ENCODE data around the gene ADSS2. TPM values are rescaled to one million over a fixed set of nuclear protein-coding genes. Genes with fewer than 3 reads are reported as not detected.

The ADSS2 gene
- total and polyA plus RNA-seq, 2 of the 4 experiments (the other 2 are of a cell fraction) = 14.9 to 30.1 TPM

DNA sequence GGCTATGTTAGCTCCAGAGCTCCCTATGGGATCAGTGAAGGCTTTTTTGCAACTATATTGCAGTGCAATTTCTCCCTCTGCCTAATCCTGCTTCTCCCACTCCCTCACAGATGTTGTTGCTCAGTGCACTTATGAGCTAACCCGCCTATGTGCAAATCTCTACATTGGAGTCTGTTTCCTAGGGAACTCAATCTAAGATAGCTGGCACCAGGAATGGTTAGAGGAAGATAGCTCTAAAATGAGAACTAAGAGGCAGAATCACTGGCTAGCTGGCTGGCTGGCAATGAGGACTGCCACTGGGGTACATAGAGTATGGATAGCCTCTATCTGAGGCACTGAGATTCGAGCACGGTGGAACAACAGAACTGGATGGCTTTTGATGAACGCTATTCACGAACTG, 39.5 kb downstream of the ADSS2 start:
- TF ChIP-seq, protein P1, sequence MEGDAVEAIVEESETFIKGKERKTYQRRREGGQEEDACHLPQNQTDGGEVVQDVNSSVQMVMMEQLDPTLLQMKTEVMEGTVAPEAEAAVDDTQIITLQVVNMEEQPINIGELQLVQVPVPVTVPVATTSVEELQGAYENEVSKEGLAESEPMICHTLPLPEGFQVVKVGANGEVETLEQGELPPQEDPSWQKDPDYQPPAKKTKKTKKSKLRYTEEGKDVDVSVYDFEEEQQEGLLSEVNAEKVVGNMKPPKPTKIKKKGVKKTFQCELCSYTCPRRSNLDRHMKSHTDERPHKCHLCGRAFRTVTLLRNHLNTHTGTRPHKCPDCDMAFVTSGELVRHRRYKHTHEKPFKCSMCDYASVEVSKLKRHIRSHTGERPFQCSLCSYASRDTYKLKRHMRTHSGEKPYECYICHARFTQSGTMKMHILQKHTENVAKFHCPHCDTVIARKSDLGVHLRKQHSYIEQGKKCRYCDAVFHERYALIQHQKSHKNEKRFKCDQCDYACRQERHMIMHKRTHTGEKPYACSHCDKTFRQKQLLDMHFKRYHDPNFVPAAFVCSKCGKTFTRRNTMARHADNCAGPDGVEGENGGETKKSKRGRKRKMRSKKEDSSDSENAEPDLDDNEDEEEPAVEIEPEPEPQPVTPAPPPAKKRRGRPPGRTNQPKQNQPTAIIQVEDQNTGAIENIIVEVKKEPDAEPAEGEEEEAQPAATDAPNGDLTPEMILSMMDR (conservative IDR thresholded peaks at IDR 0.05; ENCODE audit: low read depth, low read length) = no peak
- TF ChIP-seq SMC3 (IDR thresholded peaks at IDR 0.05; ENCODE audit: low read depth, low read length) (no peak), CHD1 (IDR thresholded peaks at IDR 0.05; ENCODE audit: low read depth, low read length) (no peak), RCOR1 (IDR thresholded peaks at IDR 0.05; ENCODE audit: insufficient replicate concordance, low read length) (no peak)
- H3K9ac ChIP-seq (ENCODE audit: low read depth, low read length) = no peak overlapping the region
- no peak overlapping the region for H3K18ac ChIP-seq (ENCODE audit: low read depth, low read length)
- no peak overlapping the region for H3K27ac ChIP-seq (ENCODE audit: insufficient read depth, low read length)
- no peak for DNase-seq
- H3K79me1 ChIP-seq (ENCODE audit: low read depth in 1 of 2, low read length in 2 of 2) = peaks cover 0 to 4% of the 10 kb centered on the region in 2 experiments; a peak in 2 of 4 replicates
- no peak overlapping the region for H2AFZ ChIP-seq (replicated peaks; ENCODE audit: low read length, poor library complexity)
- H2BK5ac ChIP-seq (ENCODE audit: low read depth, low read length, poor library complexity, severe bottlenecking) = no peak overlapping the region
- peaks cover 29% of the 10 kb centered on the region for H3K36me3 ChIP-seq (ENCODE audit: control insufficient read depth, insufficient read depth, low read length)
- H3K27me3 ChIP-seq (ENCODE audit: control insufficient read depth, insufficient read depth, low read length) = no peaks in the 10 kb centered on the region
- CTCF ChIA-PET = interaction anchor here (1.5 kb wide), 1 partner anchor 24 kb away, joined by 3 read pairs; no protein-coding TSS in a partner anchor
- H3K4me2 ChIP-seq (ENCODE audit: low read depth, low read length) = no peak overlapping the region
- no peak overlapping the region for H2BK120ac ChIP-seq (ENCODE audit: low read depth, low read length)
- no peak overlapping the region for H2AK9ac ChIP-seq (replicated peaks; ENCODE audit: low read depth, low read length, poor library complexity)
- no peak overlapping the region for H3K23ac ChIP-seq (ENCODE audit: low read depth, low read length)
- H2BK20ac ChIP-seq (ENCODE audit: low read depth, low read length) = no peak overlapping the region
- no peak overlapping the region for H3K4me3 ChIP-seq (ENCODE audit: insufficient read depth, low read depth, low read length)
- in situ Hi-C loops (cut with MboI; ENCODE audit: low sequenced_read_pairs) = no loop called here
- no peaks in the 10 kb centered on the region for H3K9me3 ChIP-seq (ENCODE audit: control insufficient read depth, insufficient read depth, low read length)
- no peak overlapping the region for H3K4ac ChIP-seq (ENCODE audit: low read depth, low read length)
- no peak overlapping the region for H2AK5ac ChIP-seq (ENCODE audit: low read depth, low read length)
- ATAC-seq (ENCODE audit: low read depth) = no peak
- no peak overlapping the region for H3K56ac ChIP-seq (ENCODE audit: extremely low read depth, insufficient read depth, low read length)
- H4K5ac ChIP-seq (ENCODE audit: low read depth, low read length) = no peak overlapping the region
- no peaks in the 10 kb centered on the region for H4K20me1 ChIP-seq (ENCODE audit: insufficient read depth, low read length)
- intact Hi-C loops (cut with micrococcal nuclease) = no loop called here
- H4K91ac ChIP-seq (ENCODE audit: insufficient read depth, low read depth, low read length) = no peak overlapping the region
- no peak overlapping the region for H2BK15ac ChIP-seq (ENCODE audit: low read depth, low read length)
- WGBS, 2 experiments (ENCODE audit: extremely low coverage in 2 of 2, insufficient read length in 1 of 2) = no CpG with 5 or more reads among the region's 5 CpGs
- BruUV-seq (replicated peaks) = no TSS peak
- POLR2A ChIA-PET (ENCODE audit: unreplicated experiment) = no interaction called here
- H3K9me1 ChIP-seq (ENCODE audit: insufficient read depth, low read length) = peaks cover 3% of the 10 kb centered on the region; the same call in 1 of the 2 replicates
- no peak overlapping the region for H3K14ac ChIP-seq (replicated peaks; ENCODE audit: low read depth, low read length)
- no peaks in the 10 kb centered on the region for H3K4me1 ChIP-seq (ENCODE audit: control insufficient read depth, insufficient read depth, low read length)
- no peak overlapping the region for H4K8ac ChIP-seq (ENCODE audit: low read depth in 2 of 2, low read length in 2 of 2)
- dilution Hi-C loops (cut with HindIII; ENCODE audit: low sequenced_read_pairs, unreplicated experiment) = no loop called here

All from IMR-90 (cell line).